ENCODE measurements around the gene SYT9. TPM values are rescaled to one million over a fixed set of nuclear protein-coding genes. Genes with fewer than 3 reads are reported as not detected.

SYT9 gene
- total and polyA plus RNA-seq, 2 of the 8 experiments (the other 6 are each of a cell fraction or from before 2014, with no cell fraction given) = 1.5 to 2.9 TPM

DNA sequence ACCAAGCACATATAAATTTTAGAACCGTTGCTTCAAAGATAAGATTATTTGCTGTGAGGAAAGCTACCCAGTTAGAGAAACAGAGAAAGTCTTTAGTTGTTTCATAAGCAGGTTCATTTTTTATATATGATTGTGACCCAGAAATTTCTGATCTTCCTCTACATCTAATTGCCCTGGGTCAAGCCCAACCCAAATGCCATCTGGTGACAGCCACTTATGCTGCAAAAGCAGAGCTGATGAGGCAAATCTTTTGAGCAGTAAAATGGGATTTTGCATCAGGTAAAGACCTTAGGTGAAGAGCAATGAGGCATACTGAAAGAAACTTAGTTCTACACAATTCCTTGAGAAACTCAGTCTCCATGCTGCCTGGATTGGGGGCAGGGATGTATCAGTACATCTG is 28.0 kb downstream of the SYT9 start:
- H3K23me2 ChIP-seq (ENCODE audit: low read depth, low read length) = no peaks in the 10 kb centered on the region; the same call in 1 of the 2 replicates
- H4K20me1 ChIP-seq (replicated peaks in 1 of 2; ENCODE audit: control insufficient read depth in 1 of 2, insufficient read depth in 2 of 2, low read length in 2 of 2) = no peaks in the 10 kb centered on the region
- H4K5ac ChIP-seq (ENCODE audit: insufficient read length, low read depth, low read length) = no peak overlapping the region
- FAIRE-seq (no peak), DNase-seq (ENCODE audit: low read depth in 1 of 2, low spot score in 2 of 2) (no peak)
- 82% methylated on average over 1 of the region's 1 CpG; no CpG with 5 or more reads in 1 of the 2 experiments for WGBS, 2 experiments (ENCODE audit: extremely low coverage in 1 of 2, insufficient coverage in 1 of 2, insufficient read length in 1 of 2, insufficient replicate concordance in 2 of 2, low coverage in 1 of 2, low lambda C conversion rate in 2 of 2, missing lambda C conversion rate in 1 of 2)
- H3K4me2 ChIP-seq (ENCODE audit: insufficient read depth in 1 of 2, low read depth in 2 of 2, low read length in 2 of 2) = no peak overlapping the region
- no peaks in the 10 kb centered on the region for H3K9me3 ChIP-seq (ENCODE audit: insufficient read depth in 2 of 2, low read depth in 1 of 2, low read length in 1 of 2)
- no peak overlapping the region for H2BK12ac ChIP-seq (ENCODE audit: low read depth, low read length)
- no peak overlapping the region for H2BK20ac ChIP-seq (ENCODE audit: low read length)
- H4K8ac ChIP-seq (ENCODE audit: extremely low read depth, insufficient read depth, low read length) = no peak overlapping the region
- H3K56ac ChIP-seq (replicated peaks; ENCODE audit: insufficient read length, low read depth, low read length) = no peak overlapping the region
- no peaks in the 10 kb centered on the region for H3K27me3 ChIP-seq (replicated peaks in 1 of 4; ENCODE audit: control insufficient read depth in 3 of 4, extremely low read depth in 1 of 4, insufficient read depth in 3 of 4, low read length in 3 of 4)
- H2BK15ac ChIP-seq (ENCODE audit: low read length) = no peak overlapping the region
- no peaks in the 10 kb centered on the region for H3K79me1 ChIP-seq (ENCODE audit: low read depth, low read length)
- H4K91ac ChIP-seq (replicated peaks; ENCODE audit: insufficient read length, low read length) = no peak overlapping the region
- H3K4me3 ChIP-seq (ENCODE audit: extremely low read depth in 1 of 4, insufficient read depth in 2 of 4, low read depth in 3 of 4, low read length in 4 of 4) = no peak overlapping the region
- no peaks in the 10 kb centered on the region for H3K79me2 ChIP-seq (ENCODE audit: control insufficient read depth in 1 of 2, insufficient read depth in 2 of 2, low read length in 2 of 2)
- CTCF ChIA-PET (ENCODE audit: partially characterized antibody) = interaction anchor here (0.6 to 6.3 kb wide), 22 partner anchors 12 to 386 kb away, joined by 3 to 48 read pairs (median 4); partner anchors contain the start of gene PPFIBP2
- H2BK120ac ChIP-seq (replicated peaks; ENCODE audit: low read depth, low read length) = no peak overlapping the region
- H2AFZ ChIP-seq (ENCODE audit: low read length) = no peak overlapping the region
- no peak overlapping the region for H3K9ac ChIP-seq (replicated peaks in 1 of 4; ENCODE audit: extremely low read depth in 1 of 4, low read depth in 3 of 4, low read length in 3 of 4)
- H3K14ac ChIP-seq (ENCODE audit: insufficient read length) = no peak overlapping the region
- no peak overlapping the region for H3K27ac ChIP-seq (ENCODE audit: low read depth, low read length)
- no peak overlapping the region for H2AK5ac ChIP-seq (ENCODE audit: low read depth, low read length)
- H3K23ac ChIP-seq (ENCODE audit: insufficient read length) = no peak overlapping the region
- H3K36me3 ChIP-seq (ENCODE audit: control insufficient read depth in 2 of 4, insufficient read depth in 4 of 4, low read length in 3 of 4) = no peaks in the 10 kb centered on the region
- no peak overlapping the region for H2BK5ac ChIP-seq (ENCODE audit: low read depth, low read length)
- POLR2A ChIA-PET (ENCODE audit: partially characterized antibody) = no interaction called here
- H3K4ac ChIP-seq (replicated peaks; ENCODE audit: insufficient read length, low read depth, low read length) = no peak overlapping the region
- H3K18ac ChIP-seq (ENCODE audit: extremely low read depth, low read length) = no peak overlapping the region
- H3K4me1 ChIP-seq (replicated peaks in 1 of 4; ENCODE audit: control insufficient read depth in 3 of 4, insufficient read depth in 4 of 4, low read length in 3 of 4) = no peaks in the 10 kb centered on the region
- TF ChIP-seq CTBP2 (IDR thresholded peaks at IDR 0.05; ENCODE audit: borderline replicate concordance, insufficient read depth, insufficient read length, low read length) = no peak
- TF ChIP-seq EGR1 (IDR thresholded peaks at IDR 0.05; ENCODE audit: borderline replicate concordance, low read depth, low read length) = no peak
- no peak for TF ChIP-seq RAD21 (IDR thresholded peaks at IDR 0.05 in 1 of 2, conservative IDR thresholded peaks at IDR 0.05 in 1 of 2; ENCODE audit: low read depth in 2 of 2, low read length in 2 of 2)
- TF ChIP-seq, protein P1, sequence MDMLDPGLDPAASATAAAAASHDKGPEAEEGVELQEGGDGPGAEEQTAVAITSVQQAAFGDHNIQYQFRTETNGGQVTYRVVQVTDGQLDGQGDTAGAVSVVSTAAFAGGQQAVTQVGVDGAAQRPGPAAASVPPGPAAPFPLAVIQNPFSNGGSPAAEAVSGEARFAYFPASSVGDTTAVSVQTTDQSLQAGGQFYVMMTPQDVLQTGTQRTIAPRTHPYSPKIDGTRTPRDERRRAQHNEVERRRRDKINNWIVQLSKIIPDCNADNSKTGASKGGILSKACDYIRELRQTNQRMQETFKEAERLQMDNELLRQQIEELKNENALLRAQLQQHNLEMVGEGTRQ (IDR thresholded peaks at IDR 0.05; ENCODE audit: low read length) = no peak
- no peak for TF ChIP-seq SIN3A (conservative IDR thresholded peaks at IDR 0.05 in 1 of 2, IDR thresholded peaks at IDR 0.05 in 1 of 2; ENCODE audit: low read depth in 1 of 2, low read length in 2 of 2)
- TF ChIP-seq BRCA1 (IDR thresholded peaks at IDR 0.05; ENCODE audit: low read depth, low read length) = no peak
- TF ChIP-seq KDM1A (IDR thresholded peaks at IDR 0.05; ENCODE audit: borderline replicate concordance, low read length) = no peak
- TF ChIP-seq SP4 (IDR thresholded peaks at IDR 0.05; ENCODE audit: low read length) = no peak
- TF ChIP-seq RFX5 (IDR thresholded peaks at IDR 0.05; ENCODE audit: borderline replicate concordance, low read depth, low read length) = no peak
- TF ChIP-seq YY1 (IDR thresholded peaks at IDR 0.05; ENCODE audit: low read depth, low read length) = no peak
- no peak for TF ChIP-seq TCF12 (IDR thresholded peaks at IDR 0.05; ENCODE audit: low read depth, low read length)
- no peak for TF ChIP-seq CBX8 (IDR thresholded peaks at IDR 0.05; ENCODE audit: borderline replicate concordance, low read depth, low read length)
- no peak for TF ChIP-seq FOSL1 (IDR thresholded peaks at IDR 0.05; ENCODE audit: insufficient read depth, low read depth, low read length)

Measured in H1 (cell line).